Sigmoid colon (tissue), 7 donors: Measurements from ENCODE around the gene SUSD2. TPM values are rescaled to one million over a fixed set of nuclear protein-coding genes. Genes with fewer than 3 reads are reported as not detected.

Experiments
- DNase-seq: peaks from one replicate; pipeline ENCODE4 v3.0.0-alpha.2; 2019
- H3K27ac ChIP-seq, 4 donors: fragments of 200-600 bp; sonication (generic); one replicate each; pipeline ENCODE4 v1.5.1; 2016 to 2019; ENCODE audit warnings: mild to moderate bottlenecking in 1 of 4
- H3K27me3 ChIP-seq, 3 donors: fragments of 200-600 bp; sonication (generic); one replicate each; pipeline ENCODE4 v1.5.1; 2019; ENCODE audit warnings: mild to moderate bottlenecking in 1 of 3
- H3K36me3 ChIP-seq, 4 donors: fragments of 200-600 bp; sonication (generic); one replicate each; pipeline ENCODE4 v1.5.1; 2016 to 2019
- H3K4me1 ChIP-seq, 4 donors: fragments of 200-600 bp; sonication (generic); one replicate each; pipeline ENCODE4 v1.5.1; 2017 to 2019
- H3K4me3 ChIP-seq, 4 donors: fragments of 200-600 bp; sonication (generic); one replicate each; pipeline ENCODE4 v1.5.1; 2017 to 2019; ENCODE audit warnings: mild to moderate bottlenecking in 2 of 4, moderate library complexity in 1 of 4
- H3K9me3 ChIP-seq, 4 donors: fragments of 200-600 bp in 3 of 4; sonication (generic) in 3 of 4; one replicate each; pipeline versions ENCODE4 v1.5.1 to v1.6.1; 2013 to 2019
- CTCF ChIP-seq, 4 experiments: fragments of 450-650 bp in 3 of 4; fragments of 200-600 bp in 1 of 4; IDR thresholded peaks; one replicate each; pipeline ENCODE4 v1.5.1; 2016 to 2019; ENCODE audit warnings: antibody characterized with exemption in 4 of 4, mild to moderate bottlenecking in 3 of 4, moderate library complexity in 2 of 4
- EP300 ChIP-seq, 4 donors: sonication (generic); formaldehyde crosslinking; IDR thresholded peaks; one replicate each; pipeline ENCODE4 v1.6.1; 2017; ENCODE audit warnings: antibody characterized with exemption in 4 of 4
- POLR2A ChIP-seq, 2 donors: fragments of 450-650 bp; IDR thresholded peaks; one replicate each; pipeline ENCODE4 v1.6.1; 2016; ENCODE audit warnings: antibody characterized with exemption in 2 of 2, mild to moderate bottlenecking in 2 of 2, moderate library complexity in 2 of 2
- POLR2AphosphoS5 ChIP-seq, 4 donors: sonication (generic); formaldehyde crosslinking; IDR thresholded peaks; one replicate each; pipeline ENCODE4 v1.6.1; 2017; ENCODE audit warnings: antibody characterized with exemption in 4 of 4
- WGBS, 2 donors: extraction: QIAGEN DNeasy Blood & Tissue Kit; methylation state at CpG; one replicate each; pipeline ENCODE4 v1.1.7; 2013; 5-methylcytosine and 5-hydroxymethylcytosine counted together
- intact Hi-C: fragments of 100-400 bp; cut with DNase I; formaldehyde crosslinking; loops from one replicate; pipeline ENCODE4 v1.15.1; 2023
- polyA plus RNA-seq, 3 donors: library from polyadenylated mRNA; stranded (reverse); fragments of 200-250 nt; gene quantifications; one replicate each; pipeline ENCODE4 v1.2.3, GENCODE V29; 2013
- total RNA-seq, 4 donors: library from RNA; depleted of rRNA; stranded (reverse); fragments of >200 nt; gene quantifications; one replicate each; pipeline ENCODE4 v1.1.0, GENCODE V29; 2016
- donor health status: healthy with polysubstance abuse.
- donor health status: Bipolar disorder and iron deficiency.
- donor health status: healthy.

The SUSD2 gene
- total and polyA plus RNA-seq, 7 donors = 1.2 to 8.6 (median 3.0) TPM; not detected in 2

- WGBS, 2 donors = 93 to 100% methylated on average over 1 of the region's 1 CpG
- no peaks in the 10 kb centered on the region for H3K27me3 ChIP-seq
- peaks cover 0 to 4% (median 0%) of the 10 kb centered on the region in 4 donors for H3K9me3 ChIP-seq
- no peak for TF ChIP-seq CTCF (IDR thresholded peaks at IDR 0.05)
- TF ChIP-seq POLR2A (IDR thresholded peaks at IDR 0.05) = no peak
- TF ChIP-seq POLR2AphosphoS5 (IDR thresholded peaks at IDR 0.05) = no peak
- TF ChIP-seq EP300 (IDR thresholded peaks at IDR 0.05) = no peak
- H3K4me1 ChIP-seq = no peaks in the 10 kb centered on the region
- H3K27ac ChIP-seq = no peak overlapping the region
- peaks cover 0 to 12% (median 2%) of the 10 kb centered on the region in 4 donors for H3K36me3 ChIP-seq
- intact Hi-C loops = no loop called here
- no peak overlapping the region for H3K4me3 ChIP-seq
- no peak for DNase-seq
Observed at GRCh38 chr22:24224468-24224867, 43.2 kb downstream of the SUSD2 start.

- Histone ChIP-seq H3K9me3 (peaks cover 0 to 4% (median 0%) of the 10 kb centered on the region in 4 donors), H3K36me3 (peaks cover 0 to 8% (median 2%) of the 10 kb centered on the region in 4 donors), H3K27ac (no peak overlapping the region), H3K4me1 (no peaks in the 10 kb centered on the region), H3K4me3 (no peak overlapping the region), H3K27me3 (no peaks in the 10 kb centered on the region)
- whole genome bisulfite sequencing, 2 donors = 87% methylated on average over 14 of the region's 14 CpGs
- DNase-seq = no peak
- intact Hi-C loops = no loop called here
- no peak for TF ChIP-seq POLR2A (IDR thresholded peaks at IDR 0.05)
- TF ChIP-seq EP300 (IDR thresholded peaks at IDR 0.05) = no peak
- no peak for TF ChIP-seq POLR2AphosphoS5 (IDR thresholded peaks at IDR 0.05)
- TF ChIP-seq CTCF (IDR thresholded peaks at IDR 0.05) = no peak
Observed at GRCh38 chr22:24225044-24225601, 43.8 kb downstream of the SUSD2 start.

- intact Hi-C loops = no loop called here
- no peak for DNase-seq
- Histone ChIP-seq H3K9me3 (peaks cover 0 to 4% (median 0%) of the 10 kb centered on the region in 4 donors), H3K36me3 (peaks cover 0 to 4% (median 2%) of the 10 kb centered on the region in 4 donors), H3K4me1 (no peaks in the 10 kb centered on the region), H3K4me3 (no peak overlapping the region), H3K27me3 (no peaks in the 10 kb centered on the region), H3K27ac (no peak overlapping the region)
- 96% methylated on average over 14 of the region's 14 CpGs for WGBS, 2 donors
- TF ChIP-seq EP300 (IDR thresholded peaks at IDR 0.05) (no peak), POLR2AphosphoS5 (IDR thresholded peaks at IDR 0.05) (no peak), CTCF (IDR thresholded peaks at IDR 0.05) (no peak), POLR2A (IDR thresholded peaks at IDR 0.05) (no peak)
Observed at GRCh38 chr22:24225951-24226350, 44.7 kb downstream of the SUSD2 start.

- intact Hi-C loops = no loop called here
- Histone ChIP-seq H3K36me3 (no peaks in the 10 kb centered on the region), H3K27ac (no peak overlapping the region), H3K27me3 (no peaks in the 10 kb centered on the region), H3K9me3 (no peaks in the 10 kb centered on the region), H3K4me3 (no peak overlapping the region), H3K4me1 (no peaks in the 10 kb centered on the region)
- TF ChIP-seq CTCF (IDR thresholded peaks at IDR 0.05) (no peak), POLR2AphosphoS5 (IDR thresholded peaks at IDR 0.05) (no peak), EP300 (IDR thresholded peaks at IDR 0.05) (no peak), POLR2A (IDR thresholded peaks at IDR 0.05) (no peak)
- peak; percentile 65 for DNase-seq
- 44 to 55% methylated on average over 18 of the region's 18 CpGs for WGBS, 2 donors
Observed at GRCh38 chr22:24230911-24231656, 49.8 kb downstream of the SUSD2 start.
